GM06990 (cell line): ENCODE results near the gene NOTCH1.

Source experiments
- DNase-seq: peaks from one replicate; pipeline ENCODE4 v3.0.0-alpha.2; 2011; ENCODE audit not compliant: insufficient read length; ENCODE audit errors: extremely low read depth
- H3K27me3 ChIP-seq: replicated peaks from 2 replicates; pipeline ENCODE4 v1.6.0; 2011; ENCODE audit warnings: low read length; ENCODE audit not compliant: control insufficient read depth, insufficient read depth
- H3K36me3 ChIP-seq: 2 replicates; pipeline ENCODE4 v1.5.1; 2011; ENCODE audit warnings: low read length; ENCODE audit not compliant: control insufficient read depth, insufficient read depth
- H3K4me3 ChIP-seq: replicated peaks from 2 replicates; pipeline ENCODE4 v1.5.1; 2011; ENCODE audit warnings: low read depth, mild to moderate bottlenecking, control low read depth, low read length
- CTCF ChIP-seq: IDR thresholded peaks from 2 replicates; pipeline ENCODE4 v1.5.1; 2011; ENCODE audit warnings: low read length, control low read depth, mild to moderate bottlenecking, inconsistent platforms; ENCODE audit not compliant: insufficient read depth, poor library complexity, severe bottlenecking

The NOTCH1 gene

GRCh38 chr9:136470356-136470755 lies 75.5 kb downstream of the NOTCH1 start:
- TF ChIP-seq CTCF: no peak
- H3K36me3 ChIP-seq: peaks cover 60% of the 10 kb centered on the region
- no peak for DNase-seq
- H3K27me3 ChIP-seq: no peaks in the 10 kb centered on the region
- H3K4me3 ChIP-seq: no peak overlapping the region

- no peak overlapping the region for H3K4me3 ChIP-seq
- H3K27me3 ChIP-seq: no peaks in the 10 kb centered on the region
- peaks cover 52% of the 10 kb centered on the region for H3K36me3 ChIP-seq
- no peak for DNase-seq
- TF ChIP-seq CTCF: no peak
Measured at GRCh38 chr9:136467766-136468165, 78.1 kb downstream of the NOTCH1 start.

GRCh38 chr9:136466155-136466541 lies 79.7 kb downstream of the NOTCH1 start:
- no peak for TF ChIP-seq CTCF
- no peak for DNase-seq
- Histone ChIP-seq H3K27me3 (no peaks in the 10 kb centered on the region), H3K4me3 (no peak overlapping the region), H3K36me3 (peaks cover 54% of the 10 kb centered on the region)

GRCh38 chr9:136465500-136466154 lies 80.2 kb downstream of the NOTCH1 start:
- H3K4me3 ChIP-seq: no peak overlapping the region
- H3K27me3 ChIP-seq: no peaks in the 10 kb centered on the region
- no peak for DNase-seq
- H3K36me3 ChIP-seq: peaks cover 55% of the 10 kb centered on the region
- no peak for TF ChIP-seq CTCF

- no peaks in the 10 kb centered on the region for H3K27me3 ChIP-seq
- no peak for TF ChIP-seq CTCF
- H3K4me3 ChIP-seq: no peak overlapping the region
- H3K36me3 ChIP-seq: peaks cover 53% of the 10 kb centered on the region
- DNase-seq: no peak
Measured at GRCh38 chr9:136464241-136464640, 81.6 kb downstream of the NOTCH1 start.

- no peak for TF ChIP-seq CTCF
- Histone ChIP-seq H3K36me3 (peaks cover 54% of the 10 kb centered on the region), H3K27me3 (no peaks in the 10 kb centered on the region)
Measured at GRCh38 chr9:136463578-136463977, 82.3 kb downstream of the NOTCH1 start.

More at GRCh38 chr9:136463578-136463977, 82.3 kb downstream of the NOTCH1 start:
- DNase-seq: no peak
- no peak overlapping the region for H3K4me3 ChIP-seq
